ENCODE results near the gene RBKS.
"Not testable (repeated sequence)": the region's sequence is repeated elsewhere in the genome, so short reads cannot be mapped to it uniquely, and the experiment has no call there.

RBKS gene

GRCh38 chr2:27873091-27873490 is 17.1 kb downstream of the RBKS start:
- no peak for DNase-seq

- DNase-seq: no peak
Observed at GRCh38 chr2:27871802-27872201, 18.4 kb downstream of the RBKS start.

GRCh38 chr2:27870724-27871123 is 19.5 kb downstream of the RBKS start:
- no peak for DNase-seq

GRCh38 chr2:27869763-27870162 is 20.4 kb downstream of the RBKS start:
- no peak for DNase-seq

GRCh38 chr2:27866237-27866636 is 23.9 kb downstream of the RBKS start:
- no peak for DNase-seq

GRCh38 chr2:27863955-27864354 is 26.2 kb downstream of the RBKS start:
- DNase-seq: not testable (repeated sequence)

GRCh38 chr2:27863146-27863545 is 27.0 kb downstream of the RBKS start:
- no peak for DNase-seq

- DNase-seq: no peak
Observed at GRCh38 chr2:27860111-27860510, 30.1 kb downstream of the RBKS start.

GRCh38 chr2:27857417-27858172 is 32.6 kb downstream of the RBKS start:
- DNase-seq: no peak

GRCh38 chr2:27856956-27857355 is 33.2 kb downstream of the RBKS start:
- DNase-seq: no peak

- no peak for DNase-seq
Observed at GRCh38 chr2:27856386-27856785, 33.8 kb downstream of the RBKS start.

- DNase-seq: no peak
Observed at GRCh38 chr2:27855476-27855875, 34.7 kb downstream of the RBKS start.

GRCh38 chr2:27854229-27854862 is 35.8 kb downstream of the RBKS start:
- DNase-seq: no peak

GRCh38 chr2:27852691-27853090 is 37.5 kb downstream of the RBKS start:
- DNase-seq: no peak

- DNase-seq: no peak
Observed at GRCh38 chr2:27849558-27850205, 40.5 kb downstream of the RBKS start.

GRCh38 chr2:27847333-27847732 is 42.9 kb downstream of the RBKS start:
- DNase-seq: no peak

GRCh38 chr2:27844821-27845255 is 45.3 kb downstream of the RBKS start:
- DNase-seq: no peak

GRCh38 chr2:27843992-27844391 is 46.2 kb downstream of the RBKS start:
- DNase-seq: no peak

GRCh38 chr2:27842894-27843293 is 47.3 kb downstream of the RBKS start:
- DNase-seq: no peak

GRCh38 chr2:27839022-27839618 is 51.1 kb downstream of the RBKS start:
- no peak for DNase-seq

- DNase-seq: no peak
Observed at GRCh38 chr2:27838502-27838901, 51.7 kb downstream of the RBKS start.

GRCh38 chr2:27833931-27834330 is 56.3 kb downstream of the RBKS start:
- no peak for DNase-seq

All from hypothalamus (tissue), 51 donors.